ENCODE data around the gene MRPS12.

MRPS12 gene

GRCh38 chr19:38975214-38975860, 44.6 kb downstream of the MRPS12 start, which contains the start of gene FBXO17:
TSS of gene FBXO17 (minus strand) at chr19:38975742. CDS start at chr19:38950319, 25,423 bp downstream.
- intact Hi-C loops (cut with DNase I; ENCODE audit: low total_unique reads) = loop anchor here (10.0 kb wide), 1 partner anchor 349 kb away; the partner anchor contains the start of gene LRFN1
- H3K9me3 ChIP-seq = no peaks in the 10 kb centered on the region
- DNase-seq = peak; percentile 52 to 81

GRCh38 chr19:38975861-38976271, 45.1 kb downstream of the MRPS12 start:
- H3K36me3 ChIP-seq = no peaks in the 10 kb centered on the region
- no peaks in the 10 kb centered on the region for H3K27me3 ChIP-seq
- peak overlapping the region; percentile 93 to 95 for H3K27ac ChIP-seq
- no peaks in the 10 kb centered on the region for H3K9me3 ChIP-seq
- TF ChIP-seq CTCF (IDR thresholded peaks at IDR 0.05) = no peak
- no peak for DNase-seq
- intact Hi-C loops (cut with DNase I; ENCODE audit: low total_unique reads) = loop anchor here (10.0 kb wide), 1 partner anchor 349 kb away; the partner anchor contains the start of gene LRFN1
- H3K4me3 ChIP-seq = peak overlapping the region; percentile 61 to 70
- H3K4me1 ChIP-seq = peaks cover 0 to 24% (median 14%) of the 10 kb centered on the region in 4 donors

More at GRCh38 chr19:38975214-38975860, 44.6 kb downstream of the MRPS12 start, which contains the start of gene FBXO17:
- no peaks in the 10 kb centered on the region for H3K27me3 ChIP-seq
- H3K27ac ChIP-seq = peak within 1 kb of the TSS; percentile 93 to 95
- peaks cover 0 to 24% (median 14%) of the 10 kb centered on the region in 4 donors for H3K4me1 ChIP-seq
- peak in 1 of 2 experiments; percentile 6 for TF ChIP-seq CTCF (IDR thresholded peaks at IDR 0.05)
- no peaks in the 10 kb centered on the region for H3K36me3 ChIP-seq
- H3K4me3 ChIP-seq = peak within 1 kb of the TSS; percentile 61 to 70

- no peak for DNase-seq
- Histone ChIP-seq H3K9me3 (no peaks in the 10 kb centered on the region), H3K36me3 (no peaks in the 10 kb centered on the region), H3K4me3 (no peak overlapping the region), H3K27me3 (no peaks in the 10 kb centered on the region), H3K27ac (no peak overlapping the region), H3K4me1 (peaks cover 0 to 24% (median 14%) of the 10 kb centered on the region in 4 donors)
- TF ChIP-seq CTCF (IDR thresholded peaks at IDR 0.05) = no peak
- intact Hi-C loops (cut with DNase I; ENCODE audit: low total_unique reads) = loop anchor here (10.0 kb wide), 1 partner anchor 347 kb away; the partner anchor contains the start of gene LRFN1
Measured at GRCh38 chr19:38977445-38978325, 46.9 kb downstream of the MRPS12 start.

- no peaks in the 10 kb centered on the region for H3K36me3 ChIP-seq
- H3K27ac ChIP-seq = no peak overlapping the region
- no peak for TF ChIP-seq CTCF (IDR thresholded peaks at IDR 0.05)
- no peaks in the 10 kb centered on the region for H3K27me3 ChIP-seq
- H3K9me3 ChIP-seq = no peaks in the 10 kb centered on the region
- intact Hi-C loops (cut with DNase I; ENCODE audit: low total_unique reads) = loop anchor here (10.0 kb wide), 1 partner anchor 346 kb away; the partner anchor contains the start of gene LRFN1
- H3K4me1 ChIP-seq = peaks cover 0 to 24% (median 14%) of the 10 kb centered on the region in 4 donors
- DNase-seq = no peak
- no peak overlapping the region for H3K4me3 ChIP-seq
Measured at GRCh38 chr19:38978326-38978689, 47.6 kb downstream of the MRPS12 start.

- no peaks in the 10 kb centered on the region for H3K36me3 ChIP-seq
- intact Hi-C loops (cut with DNase I; ENCODE audit: low total_unique reads) = loop anchor here (10.0 kb wide), 1 partner anchor 345 kb away; the partner anchor contains the start of gene LRFN1
- no peak overlapping the region for H3K4me3 ChIP-seq
- no peaks in the 10 kb centered on the region for H3K9me3 ChIP-seq
- H3K4me1 ChIP-seq = peaks cover 0 to 18% (median 8%) of the 10 kb centered on the region in 4 donors
- no peaks in the 10 kb centered on the region for H3K27me3 ChIP-seq
- no peak overlapping the region for H3K27ac ChIP-seq
- DNase-seq = no peak
- no peak for TF ChIP-seq CTCF (IDR thresholded peaks at IDR 0.05)
Measured at GRCh38 chr19:38979812-38980211, 49.1 kb downstream of the MRPS12 start.
